ENCODE results near the gene AP3B1.
"Not testable (repeated sequence)": the region's sequence is repeated elsewhere in the genome, so short reads cannot be mapped to it uniquely, and the experiment has no call there.

The AP3B1 gene

GRCh38 chr5:78065663-78066062 is 228.8 kb downstream of the AP3B1 start:
- DNase-seq (ENCODE audit: low spot score), result no peak

DNA sequence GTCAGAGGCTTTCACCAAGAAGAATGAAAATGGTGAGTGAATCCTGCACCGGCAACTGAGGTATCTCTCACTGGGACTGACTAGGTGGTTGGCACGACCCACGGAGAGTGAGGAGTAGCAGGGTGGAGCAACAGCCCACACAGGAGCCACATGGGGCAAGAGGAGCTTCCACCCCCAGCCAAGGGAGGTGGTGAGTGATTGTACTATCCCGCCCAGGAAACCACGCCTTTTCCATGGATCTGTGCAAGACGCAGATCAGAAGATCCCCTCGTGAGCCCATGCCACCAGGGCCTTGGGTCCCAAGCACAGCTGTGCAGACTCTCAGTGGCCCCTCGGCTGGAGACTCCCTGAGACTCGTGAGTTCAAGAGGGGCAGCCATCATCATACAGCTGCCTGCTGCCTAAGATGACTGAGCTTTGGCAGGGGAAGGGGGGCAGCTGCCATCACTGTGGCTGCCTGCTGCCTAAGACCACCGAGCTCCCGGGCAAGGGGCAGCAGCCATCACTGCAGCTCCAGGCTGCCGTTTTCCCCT is 229.5 kb downstream of the AP3B1 start:
- no peak for DNase-seq (ENCODE audit: low spot score)

- DNase-seq (ENCODE audit: low spot score), result no peak
These were observed 231.0 kb downstream of the AP3B1 start for GRCh38 chr5:78063495-78063894.

GRCh38 chr5:78062645-78063044 is 231.9 kb downstream of the AP3B1 start:
- DNase-seq (ENCODE audit: low spot score), result no peak

GRCh38 chr5:78060421-78060820 is 234.1 kb downstream of the AP3B1 start:
- no peak for DNase-seq (ENCODE audit: low spot score)

- no peak for DNase-seq (ENCODE audit: low spot score)
These were observed 235.9 kb downstream of the AP3B1 start for GRCh38 chr5:78058625-78059024.

DNA sequence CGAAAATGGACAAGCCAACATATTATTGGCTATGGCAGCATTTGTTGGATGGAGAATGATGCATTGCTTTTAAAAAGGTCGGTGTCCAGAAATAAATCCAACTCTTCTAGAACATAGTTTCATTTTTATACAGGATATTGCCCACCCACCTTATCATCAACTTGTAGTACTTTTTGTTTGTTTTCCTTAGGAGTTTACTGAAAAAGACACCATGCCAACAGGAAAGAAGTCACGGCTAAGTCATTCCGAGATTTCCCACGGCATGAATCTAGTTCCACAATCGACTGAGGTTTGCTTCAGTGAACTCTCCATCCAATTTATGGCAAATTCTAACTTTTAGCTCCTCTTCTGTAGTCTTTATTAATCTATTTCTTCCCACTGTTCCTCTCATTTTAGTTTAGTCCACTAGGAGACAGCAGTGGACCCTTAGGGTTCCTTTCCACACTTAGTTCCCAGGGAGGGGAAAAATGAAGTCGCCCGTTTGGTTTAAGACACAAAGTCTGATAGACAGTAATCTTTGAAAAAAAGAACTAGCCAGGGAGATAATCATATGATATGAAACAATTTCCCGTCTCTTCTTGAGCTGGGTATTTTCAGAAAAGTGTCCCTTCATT is 237.5 kb downstream of the AP3B1 start:
- DNase-seq (ENCODE audit: low spot score), result no peak

DNA sequence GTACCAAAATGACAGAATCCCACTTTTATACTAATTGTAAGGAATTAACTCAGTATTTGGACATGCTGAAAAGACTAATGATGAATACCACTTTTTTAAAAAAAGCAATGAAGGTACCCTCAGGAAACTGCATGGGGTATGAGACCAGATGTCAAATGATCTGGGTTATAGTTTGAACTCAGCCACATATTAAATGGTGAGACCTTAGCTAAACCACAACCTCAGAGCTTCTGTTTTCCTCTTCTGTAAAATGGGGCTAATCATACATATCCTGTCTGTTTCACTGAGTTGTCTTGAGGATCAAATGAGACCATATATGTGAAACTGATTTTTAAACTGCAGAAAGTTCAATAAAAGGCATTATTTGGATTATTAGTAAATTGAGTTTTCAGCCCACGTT is 238.4 kb downstream of the AP3B1 start:
- DNase-seq (ENCODE audit: low spot score), result no peak

DNA sequence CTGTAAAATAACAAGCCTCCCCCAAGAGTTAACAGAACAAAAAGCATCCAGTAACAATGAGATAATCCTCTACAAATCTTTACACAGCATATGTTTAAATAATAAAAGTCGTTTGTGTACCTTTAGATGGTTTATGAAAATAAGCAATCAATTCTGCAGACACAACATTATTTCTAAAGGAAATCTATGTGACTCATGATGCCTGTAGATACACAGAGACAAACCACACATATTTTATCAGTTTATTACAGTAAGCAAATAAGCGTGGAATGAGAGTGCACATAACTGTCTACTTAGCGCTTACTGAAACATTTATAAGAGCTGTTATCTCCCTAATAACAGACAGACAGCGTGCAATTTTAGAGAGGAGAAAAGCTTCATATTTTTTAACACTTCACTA is 243.6 kb downstream of the AP3B1 start:
- DNase-seq (ENCODE audit: low spot score), result no peak

DNA sequence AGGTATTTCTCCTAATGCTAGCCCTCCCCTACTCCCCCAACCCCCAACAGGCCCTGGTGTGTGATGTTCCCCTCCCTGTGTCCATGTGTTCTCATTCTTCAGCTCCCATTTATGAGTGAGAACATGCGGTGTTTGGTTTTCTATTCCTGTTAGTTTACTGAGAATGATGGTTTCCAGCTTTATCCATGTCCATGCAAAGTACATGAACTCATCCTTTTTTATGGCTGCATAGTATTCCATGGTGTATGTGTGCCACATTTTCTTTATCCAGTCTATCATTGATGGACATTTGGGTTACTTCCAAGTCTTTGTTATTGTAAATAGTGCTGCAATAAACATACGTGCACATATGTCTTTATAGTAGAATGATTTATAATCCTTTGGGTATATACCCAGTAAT is 247.7 kb downstream of the AP3B1 start:
- not testable (repeated sequence) for DNase-seq (ENCODE audit: low spot score)

DNA sequence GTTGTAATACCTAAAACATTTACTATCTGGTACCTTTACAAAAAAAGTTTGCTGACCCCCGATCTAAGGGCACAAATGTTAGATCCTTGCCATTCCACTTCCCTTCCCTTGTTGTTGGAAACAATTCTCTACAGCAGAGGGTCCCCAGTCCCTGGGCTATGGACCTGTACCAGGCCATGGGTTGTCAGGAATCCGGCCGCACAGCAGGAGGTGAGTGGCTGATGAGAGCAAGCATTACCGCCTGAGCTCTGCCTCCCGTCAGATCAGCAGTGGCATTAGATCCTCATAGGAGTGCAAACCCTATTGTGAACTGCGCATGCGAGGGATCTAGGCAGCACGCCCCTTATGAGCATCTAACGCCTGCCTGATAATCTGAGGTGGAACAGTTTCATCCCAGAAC is 248.5 kb downstream of the AP3B1 start:
- no peak for DNase-seq (ENCODE audit: low spot score)

DNA sequence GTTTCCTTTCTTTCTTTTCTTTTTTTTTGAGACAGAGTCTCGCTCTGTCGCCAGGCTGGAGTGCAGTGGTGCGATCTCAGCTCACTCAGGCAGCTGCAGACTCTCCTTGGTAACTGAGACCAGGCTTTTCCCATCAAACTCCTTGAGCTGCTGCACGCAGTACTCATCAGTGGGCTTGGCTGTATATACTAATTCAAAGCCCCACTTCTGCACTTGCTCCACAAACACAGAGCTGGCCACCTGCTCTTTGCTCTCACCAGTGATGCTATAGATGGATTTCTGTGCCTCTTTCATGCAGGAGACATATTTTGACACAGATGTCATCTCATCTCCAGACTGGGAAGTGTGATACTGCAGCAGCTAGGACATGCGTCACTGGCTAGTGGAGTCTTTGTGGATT is 252.7 kb downstream of the AP3B1 start:
- no peak for DNase-seq (ENCODE audit: low spot score)

GRCh38 chr5:78025540-78025939 is 269.0 kb downstream of the AP3B1 start:
- no peak for DNase-seq (ENCODE audit: low spot score)

DNA sequence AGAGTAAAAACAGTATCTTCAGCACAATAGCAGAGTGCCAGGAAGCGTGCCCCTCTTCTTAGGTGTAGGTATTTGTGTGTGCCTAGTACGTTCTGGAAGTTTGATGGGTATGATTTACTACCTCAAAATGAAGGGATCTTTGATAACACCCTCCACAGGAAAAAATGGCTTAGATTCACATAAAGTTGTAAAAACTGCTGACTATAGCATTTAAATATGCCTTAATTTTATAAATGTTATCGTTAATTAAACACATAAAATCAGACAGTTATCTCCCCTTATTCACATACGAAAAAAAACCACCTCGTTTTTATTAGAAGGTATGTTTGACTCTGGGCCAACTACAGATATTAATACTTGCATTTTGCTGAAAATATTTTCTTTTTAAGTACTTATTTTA is 274.8 kb downstream of the AP3B1 start:
- DNase-seq (ENCODE audit: low spot score), result no peak

DNA sequence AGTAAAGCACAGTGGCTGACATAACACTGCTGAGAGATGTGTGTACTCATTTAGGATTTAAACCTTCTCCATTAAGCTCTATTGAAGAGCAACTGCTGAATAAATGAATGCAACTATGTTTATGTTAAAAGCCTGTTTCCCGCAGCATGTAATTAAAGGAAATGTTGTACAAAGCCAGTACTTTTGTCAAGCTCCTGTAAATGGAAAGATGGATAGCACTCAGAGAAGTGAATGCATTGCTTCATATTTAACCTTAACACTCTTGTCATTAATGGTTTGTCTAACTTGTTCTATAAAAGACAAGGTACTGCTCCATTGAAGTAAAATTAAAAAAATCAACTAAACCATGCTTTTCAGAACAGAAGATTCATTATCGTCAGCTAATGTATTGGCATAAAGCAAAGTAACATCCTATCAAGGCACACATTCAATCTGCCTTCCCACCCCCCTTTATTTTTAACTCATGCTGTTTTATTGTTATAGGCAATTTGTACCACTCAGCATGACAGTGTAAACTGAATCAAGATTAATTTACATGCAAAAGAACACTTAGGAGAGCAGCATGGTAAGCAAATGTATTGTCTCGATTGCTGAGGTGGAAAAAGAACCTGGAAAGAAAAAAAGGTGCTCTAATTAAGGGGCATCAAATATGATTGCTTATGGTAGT is 277.5 kb downstream of the AP3B1 start:
- DNase-seq (ENCODE audit: low spot score), result no peak

- no peak for DNase-seq (ENCODE audit: low spot score)
These were observed 284.5 kb downstream of the AP3B1 start for GRCh38 chr5:78009937-78010527.

DNA sequence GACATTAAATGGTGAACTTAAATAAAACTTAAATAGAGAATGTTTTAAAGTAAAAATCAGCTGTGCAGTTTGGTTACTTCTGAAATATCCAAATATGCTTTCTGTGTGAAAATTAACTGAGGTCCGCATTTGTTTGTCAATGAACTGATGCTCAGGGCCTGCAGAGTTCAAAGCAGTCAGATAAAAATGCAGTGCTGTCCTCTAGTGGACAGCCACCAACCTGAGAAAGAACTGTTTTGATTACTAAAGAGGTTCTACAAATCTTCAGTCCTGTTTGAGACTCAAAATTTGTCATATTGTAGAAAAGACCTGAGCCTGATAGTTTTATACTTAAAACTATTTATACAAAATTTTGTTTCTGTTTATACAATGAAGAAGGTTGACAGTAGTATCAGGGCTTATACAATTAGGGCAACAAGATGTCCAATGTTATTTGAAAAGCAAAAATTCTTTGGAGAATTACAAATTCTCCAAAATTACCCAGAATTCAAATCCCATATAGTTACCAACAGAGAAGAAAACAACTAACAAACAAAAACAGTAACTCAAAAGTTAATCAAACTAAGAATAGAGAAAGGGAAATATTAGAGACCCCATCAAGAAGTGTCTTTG is 286.0 kb downstream of the AP3B1 start:
- DNase-seq (ENCODE audit: low spot score), result no peak

GRCh38 chr5:78007233-78007632 is 287.3 kb downstream of the AP3B1 start:
- no peak for DNase-seq (ENCODE audit: low spot score)

- no peak for DNase-seq (ENCODE audit: low spot score)
These were observed 288.0 kb downstream of the AP3B1 start for GRCh38 chr5:78006449-78006848.

DNA sequence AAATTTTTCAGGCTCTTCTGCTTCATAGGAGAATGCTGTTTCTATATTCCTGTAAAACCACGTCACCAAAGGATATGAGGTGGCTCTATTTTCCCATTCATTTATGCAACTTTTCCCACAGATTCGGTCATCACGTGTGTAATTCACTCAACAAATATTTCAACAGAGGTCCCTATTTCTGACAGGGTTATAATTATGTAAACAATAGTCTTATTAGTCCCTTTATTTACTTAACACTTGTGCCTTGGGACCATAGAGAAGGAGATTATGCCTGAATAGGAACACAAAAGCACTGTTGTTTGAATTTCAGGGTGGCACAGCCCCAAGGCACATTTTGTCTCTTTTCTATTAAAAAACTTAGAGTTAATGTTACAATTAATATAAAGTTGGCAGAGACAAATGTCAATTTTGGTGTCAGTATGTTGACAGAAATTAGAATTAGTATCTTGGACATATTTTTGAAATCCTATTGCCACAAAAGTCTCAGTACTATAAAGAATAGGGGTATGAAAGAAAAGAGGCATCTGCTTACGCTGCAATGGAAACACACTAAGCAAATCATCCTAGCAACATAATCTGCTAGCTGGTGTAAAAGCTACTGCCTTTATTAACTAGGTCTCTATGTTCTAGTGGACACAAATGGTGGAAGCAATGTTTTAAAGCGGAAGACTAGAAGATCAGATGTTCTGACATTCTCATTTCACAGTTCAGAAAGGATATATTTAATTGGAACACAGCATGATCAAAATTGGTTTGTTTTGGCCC is 289.3 kb downstream of the AP3B1 start:
- DNase-seq (ENCODE audit: low spot score), result no peak

DNA sequence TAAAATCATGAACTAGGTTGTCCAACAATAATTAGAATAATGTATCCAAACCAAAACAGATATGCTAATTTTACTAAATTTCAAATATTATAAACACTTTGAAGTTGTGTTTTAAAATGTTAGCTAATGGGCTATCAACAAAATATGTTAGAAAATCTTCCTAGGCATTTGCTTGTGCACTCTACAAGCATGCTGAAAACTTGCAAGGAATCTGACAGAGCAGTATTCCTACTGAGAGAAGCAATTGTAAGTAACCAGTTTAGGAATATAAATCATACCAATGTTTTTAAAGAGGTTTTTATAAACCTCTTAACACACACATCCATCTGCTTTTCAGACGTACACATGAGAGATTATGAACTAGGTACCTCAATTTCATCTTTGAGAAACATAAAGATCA is 289.9 kb downstream of the AP3B1 start:
- no peak for DNase-seq (ENCODE audit: low spot score)

DNA sequence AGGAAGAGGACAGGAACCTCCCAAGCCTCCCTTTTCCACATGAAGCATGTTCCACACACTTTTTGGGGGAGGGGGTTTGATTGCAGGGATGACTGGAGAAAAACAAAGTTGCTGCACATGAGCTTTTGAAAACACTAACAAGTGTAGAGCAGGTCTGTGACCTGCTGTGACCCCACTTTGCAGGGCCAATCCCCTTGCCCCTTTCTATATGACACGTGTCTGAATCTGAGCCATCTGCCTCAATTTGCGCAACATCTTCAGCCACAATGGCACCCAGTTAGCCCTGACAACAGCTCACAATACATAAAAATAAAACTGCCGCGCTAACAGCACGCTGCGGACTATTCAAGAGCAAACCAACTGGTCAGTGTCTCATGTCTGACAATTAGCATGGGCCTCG is 290.6 kb downstream of the AP3B1 start:
- DNase-seq (ENCODE audit: low spot score), result no peak
